Hepatocyte (in vitro differentiated cells): ENCODE data around the gene HMG20A. TPM values are rescaled to one million over a fixed set of nuclear protein-coding genes. Genes with fewer than 3 reads are reported as not detected.

ENCODE experiments used
- DNase-seq: peaks from one replicate; pipeline ENCODE4 v3.0.0-alpha.2; 2016; ENCODE audit warnings: low spot score
- H2AFZ ChIP-seq: fragments of 200-600 bp; sonication (generic); 2 replicates; pipeline ENCODE4 v1.6.0; 2016; ENCODE audit warnings: antibody characterized with exemption, mild to moderate bottlenecking
- H3K27ac ChIP-seq: fragments of 200-600 bp; sonication (generic); 2 replicates; pipeline ENCODE4 v1.5.1; 2016; ENCODE audit warnings: mild to moderate bottlenecking
- H3K27me3 ChIP-seq: fragments of 200-600 bp; sonication (generic); 2 replicates; pipeline ENCODE4 v1.6.1; 2016
- H3K36me3 ChIP-seq: fragments of 200-600 bp; sonication (generic); replicated peaks from 2 replicates; pipeline ENCODE4 v1.5.1; 2016; ENCODE audit warnings: low read depth; ENCODE audit not compliant: insufficient read depth
- H3K4me1 ChIP-seq: fragments of 200-600 bp; sonication (generic); 2 replicates; pipeline ENCODE4 v1.5.1; 2016; ENCODE audit warnings: mild to moderate bottlenecking, moderate library complexity; ENCODE audit not compliant: insufficient read depth
- H3K4me2 ChIP-seq: fragments of 200-600 bp; sonication (generic); 2 replicates; pipeline ENCODE4 v1.6.0; 2016
- H3K4me3 ChIP-seq: fragments of 200-600 bp; sonication (generic); 2 replicates; pipeline ENCODE4 v1.5.1; 2016; ENCODE audit warnings: mild to moderate bottlenecking
- H3K79me2 ChIP-seq: fragments of 200-600 bp; sonication (generic); 2 replicates; pipeline ENCODE4 v1.6.0; 2017; ENCODE audit warnings: mild to moderate bottlenecking
- H3K9me2 ChIP-seq: fragments of 200-600 bp; sonication (generic); replicated peaks from 2 replicates; pipeline ENCODE4 v1.6.0; 2017; ENCODE audit warnings: mild to moderate bottlenecking; ENCODE audit not compliant: insufficient read depth
- H3K9me3 ChIP-seq: fragments of 200-600 bp; sonication (generic); 2 replicates; pipeline ENCODE4 v1.5.1; 2016; ENCODE audit warnings: low read depth, mild to moderate bottlenecking
- H4K20me1 ChIP-seq: fragments of 200-600 bp; sonication (generic); 2 replicates; pipeline ENCODE4 v1.6.0; 2016; ENCODE audit warnings: mild to moderate bottlenecking; ENCODE audit not compliant: insufficient read depth, poor library complexity, severe bottlenecking
- EZH2 ChIP-seq: fragments of 200-600 bp; sonication (generic); IDR thresholded peaks from 2 replicates; pipeline ENCODE4 v1.6.1; 2016; ENCODE audit warnings: antibody characterized with exemption, mild to moderate bottlenecking, borderline replicate concordance
- EZH2phosphoT487 ChIP-seq: fragments of 200-600 bp; sonication (generic); IDR thresholded peaks from one replicate; pipeline ENCODE4 v1.6.1; 2018; ENCODE audit warnings: antibody characterized with exemption, mild to moderate bottlenecking, low read depth, moderate library complexity; ENCODE audit not compliant: unreplicated experiment, severe bottlenecking
- WGBS: methylation state at CpG from one replicate; pipeline ENCODE4 v1.1.6; 2016; ENCODE audit warnings: low lambda C conversion rate; ENCODE audit errors: missing lambda C conversion rate; 5-methylcytosine and 5-hydroxymethylcytosine counted together
- polyA plus RNA-seq: library from polyadenylated mRNA; unstranded; fragments of >200 nt; fragmentation: Nextera tagmentation; extraction: Ambion mirVana; gene quantifications from 2 replicates; pipeline ENCODE4 v1.2.1, GENCODE V29; 2016
- total RNA-seq: library from RNA; depleted of rRNA; stranded (reverse); fragments of >200 nt; gene quantifications from 2 replicates; pipeline ENCODE4 v1.2.3, GENCODE V29; 2014
- TF ChIP-seq, protein P1 (sequence below): fragments of 200-600 bp; sonication (generic); IDR thresholded peaks from 2 replicates; pipeline ENCODE4 v1.5.1; 2016; ENCODE audit warnings: antibody characterized with exemption, mild to moderate bottlenecking; ENCODE audit not compliant: poor library complexity

HMG20A gene
- total and polyA plus RNA-seq, 2 experiments from 2014 or later = 20.3 to 35.0 TPM

DNA sequence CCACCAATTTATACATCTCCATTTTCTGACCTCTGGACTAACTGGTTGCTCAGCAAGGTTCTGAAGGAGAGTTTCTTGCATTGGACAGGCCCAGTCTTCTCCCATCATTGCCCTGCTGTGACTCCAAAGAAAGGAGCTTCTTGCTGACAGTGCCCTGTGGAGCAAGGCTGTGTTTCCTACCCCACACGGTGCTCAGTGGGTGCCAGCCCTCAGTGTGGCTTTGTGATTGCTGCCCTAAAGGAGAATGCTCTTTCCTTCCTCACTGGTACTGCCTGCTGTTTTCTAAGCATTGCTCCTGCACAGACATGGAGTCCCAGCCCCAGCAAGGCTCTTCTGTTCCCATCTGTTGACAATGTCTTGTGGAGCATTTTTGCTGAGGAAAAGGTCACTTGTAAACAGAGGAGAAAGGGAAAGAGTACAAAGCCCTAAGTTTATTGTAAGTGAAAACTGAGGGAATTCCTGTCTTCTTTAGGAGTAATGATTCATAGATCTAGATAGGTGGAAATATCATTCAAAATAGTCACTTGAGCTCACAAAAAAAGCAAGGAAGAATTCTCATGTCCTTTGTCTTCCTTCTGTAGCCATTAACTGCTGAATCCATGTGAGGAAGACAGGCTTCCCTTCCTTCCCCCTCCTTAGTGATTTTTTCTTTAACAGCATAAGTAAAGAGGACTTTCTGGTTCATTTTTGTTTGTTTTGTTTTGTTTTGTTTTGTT lies 62.9 kb downstream of the HMG20A start:
- H3K9me3 ChIP-seq = no peaks in the 10 kb centered on the region
- no peaks in the 10 kb centered on the region for H3K79me2 ChIP-seq
- H3K4me1 ChIP-seq = peaks cover 2% of the 10 kb centered on the region
- H3K27ac ChIP-seq = no peak overlapping the region
- H3K36me3 ChIP-seq = no peaks in the 10 kb centered on the region
- H4K20me1 ChIP-seq = no peaks in the 10 kb centered on the region
- 84% methylated on average over 1 of the region's 1 CpG for WGBS
- H3K27me3 ChIP-seq = no peaks in the 10 kb centered on the region
- TF ChIP-seq, protein P1, sequence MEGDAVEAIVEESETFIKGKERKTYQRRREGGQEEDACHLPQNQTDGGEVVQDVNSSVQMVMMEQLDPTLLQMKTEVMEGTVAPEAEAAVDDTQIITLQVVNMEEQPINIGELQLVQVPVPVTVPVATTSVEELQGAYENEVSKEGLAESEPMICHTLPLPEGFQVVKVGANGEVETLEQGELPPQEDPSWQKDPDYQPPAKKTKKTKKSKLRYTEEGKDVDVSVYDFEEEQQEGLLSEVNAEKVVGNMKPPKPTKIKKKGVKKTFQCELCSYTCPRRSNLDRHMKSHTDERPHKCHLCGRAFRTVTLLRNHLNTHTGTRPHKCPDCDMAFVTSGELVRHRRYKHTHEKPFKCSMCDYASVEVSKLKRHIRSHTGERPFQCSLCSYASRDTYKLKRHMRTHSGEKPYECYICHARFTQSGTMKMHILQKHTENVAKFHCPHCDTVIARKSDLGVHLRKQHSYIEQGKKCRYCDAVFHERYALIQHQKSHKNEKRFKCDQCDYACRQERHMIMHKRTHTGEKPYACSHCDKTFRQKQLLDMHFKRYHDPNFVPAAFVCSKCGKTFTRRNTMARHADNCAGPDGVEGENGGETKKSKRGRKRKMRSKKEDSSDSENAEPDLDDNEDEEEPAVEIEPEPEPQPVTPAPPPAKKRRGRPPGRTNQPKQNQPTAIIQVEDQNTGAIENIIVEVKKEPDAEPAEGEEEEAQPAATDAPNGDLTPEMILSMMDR = no peak
- TF ChIP-seq EZH2 (no peak), EZH2phosphoT487 (no peak)
- no peak for DNase-seq
- H2AFZ ChIP-seq = no peak overlapping the region
- no peak overlapping the region for H3K4me2 ChIP-seq
- no peak overlapping the region for H3K4me3 ChIP-seq
- H3K9me2 ChIP-seq = no peaks in the 10 kb centered on the region

DNA sequence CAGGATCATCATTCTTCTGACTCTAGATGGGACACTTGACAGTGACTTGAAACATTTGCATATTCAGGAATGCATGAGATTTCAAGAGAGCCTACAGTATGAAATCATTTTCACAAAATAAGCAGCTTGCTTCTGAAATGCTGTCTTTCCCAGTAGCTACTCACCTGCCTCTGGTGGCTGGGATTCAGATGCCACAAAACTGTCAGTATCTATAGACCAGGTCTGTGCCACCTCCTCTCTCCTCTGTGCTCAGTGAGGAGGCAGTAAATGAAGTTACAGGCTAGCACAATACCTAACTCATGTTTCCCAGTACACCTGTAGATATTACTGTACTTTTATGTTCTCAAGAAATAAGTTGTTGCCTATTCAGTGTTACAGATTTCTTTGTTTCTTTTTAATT lies 64.3 kb downstream of the HMG20A start:
- Histone ChIP-seq H3K27me3 (no peaks in the 10 kb centered on the region), H3K36me3 (no peaks in the 10 kb centered on the region), H3K9me2 (no peaks in the 10 kb centered on the region), H4K20me1 (no peaks in the 10 kb centered on the region), H3K4me1 (peaks cover 2% of the 10 kb centered on the region), H2AFZ (no peak overlapping the region), H3K9me3 (no peaks in the 10 kb centered on the region), H3K27ac (no peak overlapping the region), H3K4me2 (no peak overlapping the region), H3K79me2 (no peaks in the 10 kb centered on the region), H3K4me3 (no peak overlapping the region)
- no peak for DNase-seq
- TF ChIP-seq EZH2phosphoT487 (no peak), EZH2 (no peak)
- TF ChIP-seq, protein P1 = no peak

DNA sequence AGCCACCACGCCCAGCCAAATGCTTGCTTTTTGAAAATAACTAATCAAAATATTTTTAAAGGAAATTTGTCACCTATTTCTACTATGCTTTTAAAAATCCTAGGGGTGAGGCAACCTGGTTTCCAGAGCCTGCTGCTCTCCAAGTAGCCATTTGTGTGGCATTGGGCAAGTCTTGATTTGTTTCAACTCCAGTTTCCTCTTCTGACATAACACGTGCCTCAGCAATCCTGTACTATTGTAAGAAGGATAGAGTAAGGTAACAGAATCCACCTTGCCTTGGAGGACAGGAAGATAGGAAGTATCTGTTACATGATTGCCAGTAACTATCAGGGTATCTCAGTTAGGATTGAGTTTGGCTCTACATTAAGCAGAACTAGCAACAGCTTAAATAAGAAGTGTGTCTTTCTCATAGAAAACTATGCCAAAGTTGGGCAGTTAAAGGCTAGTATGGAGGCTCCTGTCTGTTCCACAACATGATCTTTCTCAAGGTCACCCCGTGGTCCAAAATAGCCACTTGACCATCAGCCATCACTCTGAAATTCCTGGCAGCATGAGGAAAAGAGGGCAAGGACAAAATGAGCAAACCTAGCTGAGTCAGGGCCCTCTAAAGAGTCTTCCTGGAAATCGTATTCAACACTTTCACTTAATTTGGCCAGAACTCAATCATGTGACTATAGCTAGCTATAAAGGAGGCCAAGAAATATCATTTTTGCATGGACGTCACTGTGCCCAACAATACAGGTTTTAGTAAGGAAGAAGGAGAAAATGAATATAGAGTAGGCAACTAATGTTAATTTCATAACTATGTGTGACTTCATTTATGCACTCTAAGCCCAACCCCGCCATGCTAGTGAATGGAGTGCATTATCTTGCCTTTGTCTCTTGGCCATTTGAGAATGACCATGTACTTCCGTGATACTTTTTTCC lies 66.1 kb downstream of the HMG20A start:
- TF ChIP-seq EZH2phosphoT487 = no peak
- TF ChIP-seq EZH2 = no peak
- TF ChIP-seq, protein P1 = no peak
- no peak for DNase-seq
- H3K27ac ChIP-seq = no peak overlapping the region
- no peaks in the 10 kb centered on the region for H3K36me3 ChIP-seq
- no peaks in the 10 kb centered on the region for H3K9me2 ChIP-seq
- H3K27me3 ChIP-seq = no peaks in the 10 kb centered on the region
- H4K20me1 ChIP-seq = no peaks in the 10 kb centered on the region
- no peak overlapping the region for H3K4me2 ChIP-seq
- H3K79me2 ChIP-seq = no peaks in the 10 kb centered on the region
- no peak overlapping the region for H2AFZ ChIP-seq
- no peaks in the 10 kb centered on the region for H3K9me3 ChIP-seq
- H3K4me1 ChIP-seq = peaks cover 2% of the 10 kb centered on the region
- WGBS = 96% methylated on average over 7 of the region's 7 CpGs
- H3K4me3 ChIP-seq = no peak overlapping the region
